IPS DF 4.7 (cell line): ENCODE measurements around the gene TLR5.

Experiments used
- DNase-seq: peaks from one replicate; pipeline ENCODE4 v3.0.0-alpha.2; 2013; ENCODE audit warnings: low spot score; ENCODE audit errors: extremely low read depth

Gene TLR5

GRCh38 chr1:223150443-223150842 is 7.4 kb upstream of the TLR5 start:
- DNase-seq = no peak

DNA sequence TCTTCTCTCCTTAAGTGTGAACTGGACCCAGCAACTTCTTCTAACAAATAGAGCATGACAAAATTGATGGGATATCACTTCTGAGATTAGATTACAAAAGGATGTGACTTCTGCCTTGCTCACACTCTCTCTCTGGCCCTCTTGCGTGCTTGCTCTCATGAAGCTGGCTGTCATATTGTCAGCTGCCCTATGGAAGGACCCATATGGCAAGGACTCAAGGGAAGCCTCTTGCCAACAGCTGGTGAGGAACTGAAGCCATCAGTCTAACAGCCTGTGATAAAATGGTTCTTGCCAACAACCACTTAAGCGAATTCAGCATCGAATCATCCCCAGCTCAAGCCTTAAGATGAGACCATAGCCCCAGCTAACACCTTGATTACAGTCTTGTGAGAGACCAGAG is 4.8 kb upstream of the TLR5 start:
- no peak for DNase-seq

DNA sequence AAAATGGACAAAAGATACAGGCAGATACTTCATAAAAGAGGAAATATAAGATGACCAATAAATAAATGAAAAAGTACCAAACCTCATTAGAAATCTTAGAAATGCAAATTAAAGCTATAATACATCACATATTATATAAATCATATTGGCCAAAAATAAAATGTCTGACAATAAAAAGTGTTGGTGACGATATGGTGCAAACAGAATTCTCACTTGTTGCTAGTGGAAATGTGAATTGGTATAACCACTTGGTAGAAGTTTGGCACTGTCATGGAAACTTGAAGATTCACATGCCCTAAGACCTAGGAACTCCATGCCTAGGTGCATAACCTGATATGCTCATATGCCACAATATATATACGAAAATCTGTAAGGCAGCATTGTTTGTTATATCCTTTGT is 4.4 kb upstream of the TLR5 start:
- no peak for DNase-seq

DNA sequence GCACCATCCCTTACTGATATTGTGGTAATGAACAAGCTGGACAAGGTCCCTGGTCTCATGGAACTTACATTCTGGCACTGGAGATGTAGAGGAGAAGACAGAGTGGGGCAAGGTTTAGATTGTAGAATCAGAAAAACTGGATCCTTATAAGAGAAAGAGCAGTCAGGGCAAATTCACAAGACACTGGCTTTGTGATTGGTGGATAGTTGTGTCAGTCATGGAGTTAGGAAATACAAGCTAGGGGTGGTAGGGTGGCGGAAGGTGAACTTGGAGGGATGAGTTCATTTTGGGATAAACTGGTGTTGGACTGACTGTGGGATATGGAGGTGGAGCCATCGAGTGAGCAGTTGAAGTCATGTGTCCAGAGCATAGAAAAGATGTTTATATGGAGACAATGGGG is 3.7 kb upstream of the TLR5 start:
- DNase-seq = no peak

DNA sequence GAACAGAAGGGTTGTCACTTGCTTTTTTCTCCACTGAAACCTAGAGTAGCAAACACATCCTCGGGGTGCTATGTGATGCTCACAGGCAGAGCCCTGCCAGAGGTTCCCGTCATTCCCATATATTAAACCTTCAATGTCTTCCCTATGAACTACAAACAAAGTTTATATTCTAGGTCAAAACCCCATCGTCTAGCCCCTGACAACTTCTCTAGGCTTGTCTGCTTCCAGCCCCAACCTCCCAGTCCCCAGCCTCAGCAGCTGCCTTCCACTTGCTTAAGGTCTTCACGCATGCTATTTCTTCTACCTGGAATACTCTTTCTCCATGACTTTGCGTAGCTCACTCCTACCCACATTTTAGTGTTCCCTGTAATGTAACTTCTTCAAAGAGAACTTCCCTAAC is 1.9 kb upstream of the TLR5 start:
- no peak for DNase-seq

DNA sequence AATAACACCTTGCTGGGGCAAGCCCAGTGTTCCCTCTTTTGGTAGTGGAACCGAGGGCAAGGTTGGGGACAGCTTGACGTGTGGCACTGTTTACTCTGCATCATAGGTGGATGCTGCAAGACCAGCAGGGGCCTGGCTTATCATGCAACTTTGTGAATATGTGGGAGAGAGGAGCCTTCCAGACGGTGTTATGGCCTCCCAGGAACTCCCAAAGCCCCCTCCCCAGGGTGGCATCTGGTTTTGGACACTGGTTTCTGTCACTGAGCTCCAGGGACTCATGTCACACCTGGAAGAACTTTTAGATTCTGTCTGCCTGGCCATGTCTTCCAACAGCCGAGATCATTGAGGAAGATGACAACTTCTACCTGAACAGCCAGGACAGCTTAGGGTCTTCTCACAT is 1.4 kb upstream of the TLR5 start:
- DNase-seq = no peak

- DNase-seq = no peak
Observed at GRCh38 chr1:223143537-223144248, 645 bp upstream of the TLR5 start.

GRCh38 chr1:223142269-223142668 is 779 bp downstream of the TLR5 start:
- no peak for DNase-seq

GRCh38 chr1:223140611-223141405 is 2.2 kb downstream of the TLR5 start:
- no peak for DNase-seq

DNA sequence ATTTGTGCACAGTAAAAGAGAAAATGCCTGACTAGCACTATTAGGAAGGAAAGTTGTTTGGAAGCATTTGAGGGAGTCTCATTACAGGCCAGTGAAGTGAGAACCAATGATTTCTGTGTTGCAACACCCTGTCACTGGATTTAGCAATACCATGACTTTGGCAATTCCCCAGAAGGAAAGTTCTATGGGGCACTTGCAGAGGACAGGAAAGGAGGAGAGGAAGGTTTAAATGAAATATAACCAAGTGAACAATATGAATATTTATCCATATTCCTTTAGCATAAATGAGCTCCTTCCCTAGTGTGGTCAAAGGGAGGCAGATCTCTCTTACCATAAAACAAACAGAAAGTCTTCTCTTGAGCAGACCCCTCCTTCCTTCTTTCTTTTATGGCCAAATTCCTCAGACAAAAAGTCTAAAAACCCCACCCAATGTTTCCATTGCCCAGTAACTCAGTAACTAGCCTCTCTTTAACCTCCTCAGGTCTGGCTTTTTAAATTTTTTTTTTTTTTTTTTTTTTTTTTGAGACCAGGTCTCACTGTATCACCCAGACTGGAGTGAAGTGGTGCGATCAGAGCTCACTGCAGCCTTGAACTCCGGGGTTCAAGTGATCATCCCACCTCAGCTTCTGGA is 5.5 kb downstream of the TLR5 start:
- DNase-seq = no peak

- no peak for DNase-seq
Observed at GRCh38 chr1:223136086-223136485, 7.0 kb downstream of the TLR5 start.

DNA sequence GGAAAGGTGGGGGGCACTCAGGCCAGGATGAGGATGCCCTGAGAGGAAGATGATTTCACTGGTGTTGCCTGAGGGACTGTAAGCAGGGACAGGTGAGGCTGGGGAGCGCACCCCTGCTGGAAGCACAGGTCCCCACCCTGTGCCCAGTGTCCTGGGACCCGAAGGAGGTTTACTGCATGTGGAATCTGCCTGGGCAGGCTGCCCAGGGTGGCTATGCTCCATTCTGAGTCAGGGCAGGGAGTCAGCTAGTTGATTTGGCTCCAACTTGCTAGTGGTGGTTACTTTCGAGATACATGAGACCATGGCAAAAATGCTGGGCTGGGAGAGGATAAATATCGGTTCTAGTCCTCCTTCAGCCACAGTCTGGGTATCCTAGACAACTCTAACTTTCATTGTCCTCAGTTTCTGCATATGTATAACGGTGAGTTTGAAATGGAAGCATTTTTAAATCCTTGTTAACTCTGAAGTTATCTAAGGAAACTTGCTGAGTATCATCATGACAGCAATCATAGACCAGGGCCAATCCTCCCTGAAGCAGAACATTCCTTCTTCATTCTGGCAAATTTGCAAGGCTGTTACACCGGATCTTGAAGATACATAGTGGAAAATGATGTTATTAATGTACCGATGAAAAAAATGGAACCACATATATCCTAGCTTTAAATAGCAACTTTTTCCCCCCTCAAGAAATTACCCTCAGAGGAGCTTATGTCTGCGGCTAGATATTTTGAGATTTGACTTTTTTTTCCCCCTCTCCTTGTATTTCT is 7.7 kb downstream of the TLR5 start:
- DNase-seq = no peak

DNA sequence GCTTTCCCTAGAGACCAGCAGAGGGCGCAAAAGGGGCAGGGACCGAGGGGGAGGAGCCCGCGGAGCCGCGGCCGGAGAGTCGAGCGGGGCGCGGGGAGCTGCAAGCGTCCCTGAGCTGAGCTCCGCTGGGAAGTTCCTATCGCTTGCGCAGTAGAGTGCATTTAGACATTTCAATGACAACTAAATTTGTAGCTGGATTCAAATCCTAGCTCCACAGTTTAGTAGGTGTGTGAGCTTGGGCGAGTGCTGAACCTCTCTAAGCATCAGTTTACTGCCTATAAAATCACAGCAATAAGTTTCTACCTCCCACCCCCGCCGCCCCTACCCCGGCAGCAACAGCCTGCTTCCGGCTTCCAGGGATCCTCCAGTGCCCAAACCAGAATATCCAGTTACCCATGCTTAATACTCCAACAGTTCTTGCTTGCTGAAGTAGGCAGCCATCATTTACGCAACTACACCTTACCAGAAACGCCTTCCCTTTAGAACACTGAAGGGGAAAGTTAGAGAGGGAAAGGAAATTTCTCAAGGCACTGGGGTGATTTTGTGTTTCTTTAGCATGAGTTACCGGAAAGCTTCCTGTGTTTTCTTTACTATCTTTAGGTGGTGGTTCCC is 9.1 kb downstream of the TLR5 start:
- DNase-seq = no peak

- no peak for DNase-seq
Observed at GRCh38 chr1:223133306-223133823, 9.7 kb downstream of the TLR5 start.

DNA sequence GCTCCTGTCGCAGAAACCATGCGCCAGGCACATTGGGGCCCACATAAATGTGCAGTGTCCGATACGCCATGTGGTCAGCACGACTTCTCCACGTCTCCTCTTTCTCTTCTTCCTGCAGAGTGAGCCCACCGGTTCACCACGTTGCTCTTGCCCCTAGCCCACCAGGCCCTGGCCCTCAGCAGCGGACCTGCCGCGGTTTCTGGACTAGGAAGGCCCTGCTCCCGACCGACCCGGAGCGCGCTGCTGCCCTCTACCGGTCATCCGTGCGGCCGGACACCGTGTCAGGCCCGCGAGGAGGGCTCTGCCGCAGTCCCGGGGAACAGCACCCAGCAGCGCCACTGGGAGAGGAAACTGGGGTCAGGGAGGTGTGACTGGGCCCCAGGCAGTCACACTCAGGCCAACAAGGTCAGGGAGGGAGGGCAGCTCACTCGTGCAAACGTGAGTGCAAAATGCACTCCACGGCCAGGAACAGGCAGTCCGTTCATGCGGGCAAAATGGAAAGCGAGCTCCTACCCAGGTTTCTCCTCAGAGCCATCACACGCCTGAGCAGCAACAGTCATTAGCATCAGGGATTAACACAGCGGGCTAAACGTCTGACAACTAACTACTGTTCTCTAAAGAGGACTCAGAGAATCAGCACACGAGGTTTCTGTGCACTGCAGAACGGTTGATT is 13.7 kb downstream of the TLR5 start:
- no peak for DNase-seq

DNA sequence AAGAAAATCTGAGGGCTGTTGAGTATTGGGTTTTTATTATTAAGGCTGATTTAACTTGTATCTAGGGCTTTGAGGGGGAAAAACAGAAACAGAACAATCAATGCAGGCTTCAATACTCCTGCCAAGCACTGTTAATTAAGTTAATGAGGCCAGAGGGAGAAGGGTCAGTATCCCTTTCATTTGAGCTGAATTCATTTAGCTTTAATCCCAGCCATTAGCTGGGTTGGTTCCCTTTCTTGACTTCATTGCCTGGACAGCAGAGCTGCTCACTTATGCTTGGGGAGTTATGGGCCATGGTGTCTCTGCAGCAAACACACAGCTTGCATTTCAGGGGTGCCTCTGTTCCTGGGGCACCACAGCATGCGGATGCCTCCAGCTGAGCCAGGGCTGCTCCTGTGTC is 16.3 kb downstream of the TLR5 start:
- no peak for DNase-seq

DNA sequence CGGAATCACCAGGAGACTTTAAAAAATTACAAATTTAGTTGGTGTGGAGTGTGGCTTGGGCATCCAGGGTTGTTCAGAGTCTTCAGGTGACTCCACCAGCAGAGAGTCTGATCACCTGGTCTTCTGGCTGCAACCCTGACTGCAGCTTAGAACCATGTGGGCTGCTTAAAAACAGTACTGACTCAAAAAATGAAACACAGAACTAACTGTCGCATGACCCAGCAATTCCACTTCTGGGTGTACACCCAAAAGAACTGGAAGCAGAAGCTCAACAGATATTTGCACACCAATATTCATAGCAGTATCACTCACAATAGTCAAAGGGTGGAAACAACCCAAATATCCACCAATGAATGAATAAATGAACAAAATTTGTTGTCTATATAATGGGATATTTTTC is 17.3 kb downstream of the TLR5 start:
- DNase-seq = no peak

DNA sequence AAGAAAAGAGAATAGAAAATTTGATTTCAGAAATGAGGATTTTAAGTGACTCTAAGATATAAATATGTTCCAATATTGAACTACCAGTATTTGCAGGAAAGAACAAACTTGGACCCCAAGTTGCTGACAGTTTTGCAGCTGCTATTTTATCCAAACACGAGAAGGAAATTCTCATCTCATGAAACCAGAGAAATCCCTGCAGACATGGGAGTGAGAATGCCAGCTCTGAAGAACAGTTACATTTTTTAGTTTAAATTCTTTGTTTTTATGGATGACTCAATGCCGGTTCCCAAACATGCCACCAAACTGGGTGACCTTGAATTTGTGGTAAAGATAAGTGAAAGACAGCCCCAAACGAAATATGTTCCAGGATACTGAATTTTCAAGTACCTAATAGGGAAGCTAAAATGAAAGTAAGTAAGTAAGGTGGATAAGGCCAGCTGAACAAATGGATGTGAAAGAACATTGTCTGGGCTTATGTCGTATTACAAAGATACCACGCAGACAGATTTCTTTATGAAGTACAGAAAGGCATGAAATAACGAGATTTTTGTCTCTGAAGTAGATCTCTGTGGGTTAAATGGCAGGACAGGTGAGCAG is 19.9 kb downstream of the TLR5 start:
- no peak for DNase-seq

GRCh38 chr1:223118418-223118817 is 24.6 kb downstream of the TLR5 start:
- DNase-seq = no peak

- no peak for DNase-seq
Observed at GRCh38 chr1:223116950-223117349, 26.1 kb downstream of the TLR5 start.
